ENCODE data around the gene ARHGEF28.

Gene ARHGEF28

GRCh38 chr5:73943397-73943796, 317.4 kb downstream of the ARHGEF28 start:
- H3K4me3 ChIP-seq (ENCODE audit: low read length) = no peak overlapping the region
- no peaks in the 10 kb centered on the region for H3K36me3 ChIP-seq (ENCODE audit: insufficient read depth, low read depth, low read length)
- no peaks in the 10 kb centered on the region for H3K4me1 ChIP-seq (ENCODE audit: insufficient read depth, low read length)
- H3K27ac ChIP-seq (ENCODE audit: low read length) = no peak overlapping the region
- no peak overlapping the region for H3K9ac ChIP-seq (ENCODE audit: low read depth, low read length)
- H3K9me3 ChIP-seq (ENCODE audit: insufficient read depth, low read depth, low read length) = no peaks in the 10 kb centered on the region; the same call in 1 of the 2 replicates
- no peaks in the 10 kb centered on the region for H3K27me3 ChIP-seq (ENCODE audit: insufficient read depth, low read length)

GRCh38 chr5:73944581-73944980, 318.6 kb downstream of the ARHGEF28 start:
- H3K9me3 ChIP-seq (ENCODE audit: insufficient read depth, low read depth, low read length) = no peaks in the 10 kb centered on the region; the same call in 1 of the 2 replicates
- H3K36me3 ChIP-seq (ENCODE audit: insufficient read depth, low read depth, low read length) = no peaks in the 10 kb centered on the region
- H3K4me3 ChIP-seq (ENCODE audit: low read length) = no peak overlapping the region
- no peaks in the 10 kb centered on the region for H3K4me1 ChIP-seq (ENCODE audit: insufficient read depth, low read length)
- no peak overlapping the region for H3K27ac ChIP-seq (ENCODE audit: low read length)
- H3K9ac ChIP-seq (ENCODE audit: low read depth, low read length) = no peak overlapping the region
- no peaks in the 10 kb centered on the region for H3K27me3 ChIP-seq (ENCODE audit: insufficient read depth, low read length)

GRCh38 chr5:73945505-73945904, 319.5 kb downstream of the ARHGEF28 start:
- no peaks in the 10 kb centered on the region for H3K27me3 ChIP-seq (ENCODE audit: insufficient read depth, low read length)
- H3K4me1 ChIP-seq (ENCODE audit: insufficient read depth, low read length) = no peaks in the 10 kb centered on the region
- no peaks in the 10 kb centered on the region for H3K36me3 ChIP-seq (ENCODE audit: insufficient read depth, low read depth, low read length)
- no peaks in the 10 kb centered on the region; the same call in 1 of the 2 replicates for H3K9me3 ChIP-seq (ENCODE audit: insufficient read depth, low read depth, low read length)
- no peak overlapping the region for H3K27ac ChIP-seq (ENCODE audit: low read length)
- no peak overlapping the region for H3K4me3 ChIP-seq (ENCODE audit: low read length)
- no peak overlapping the region for H3K9ac ChIP-seq (ENCODE audit: low read depth, low read length)

- Histone ChIP-seq H3K4me1 (ENCODE audit: insufficient read depth, low read length) (no peaks in the 10 kb centered on the region), H3K9ac (ENCODE audit: low read depth, low read length) (no peak overlapping the region), H3K4me3 (ENCODE audit: low read length) (no peak overlapping the region), H3K27ac (ENCODE audit: low read length) (no peak overlapping the region), H3K9me3 (ENCODE audit: insufficient read depth, low read depth, low read length) (no peaks in the 10 kb centered on the region; the same call in 1 of the 2 replicates), H3K27me3 (ENCODE audit: insufficient read depth, low read length) (no peaks in the 10 kb centered on the region), H3K36me3 (ENCODE audit: insufficient read depth, low read depth, low read length) (no peaks in the 10 kb centered on the region)
These were observed 320.3 kb downstream of the ARHGEF28 start for GRCh38 chr5:73946278-73946677.

GRCh38 chr5:73946919-73947602, 321.1 kb downstream of the ARHGEF28 start:
- H3K4me1 ChIP-seq (ENCODE audit: insufficient read depth, low read length) = no peaks in the 10 kb centered on the region
- no peak overlapping the region for H3K9ac ChIP-seq (ENCODE audit: low read depth, low read length)
- H3K4me3 ChIP-seq (ENCODE audit: low read length) = no peak overlapping the region
- H3K36me3 ChIP-seq (ENCODE audit: insufficient read depth, low read depth, low read length) = no peaks in the 10 kb centered on the region
- H3K27ac ChIP-seq (ENCODE audit: low read length) = no peak overlapping the region
- no peaks in the 10 kb centered on the region; the same call in 1 of the 2 replicates for H3K9me3 ChIP-seq (ENCODE audit: insufficient read depth, low read depth, low read length)
- no peaks in the 10 kb centered on the region for H3K27me3 ChIP-seq (ENCODE audit: insufficient read depth, low read length)

- no peak overlapping the region for H3K27ac ChIP-seq (ENCODE audit: low read length)
- no peak overlapping the region for H3K4me3 ChIP-seq (ENCODE audit: low read length)
- no peaks in the 10 kb centered on the region for H3K27me3 ChIP-seq (ENCODE audit: insufficient read depth, low read length)
- no peaks in the 10 kb centered on the region for H3K4me1 ChIP-seq (ENCODE audit: insufficient read depth, low read length)
- no peak overlapping the region for H3K9ac ChIP-seq (ENCODE audit: low read depth, low read length)
- no peaks in the 10 kb centered on the region for H3K36me3 ChIP-seq (ENCODE audit: insufficient read depth, low read depth, low read length)
- no peaks in the 10 kb centered on the region; the same call in 1 of the 2 replicates for H3K9me3 ChIP-seq (ENCODE audit: insufficient read depth, low read depth, low read length)
These were observed 322.1 kb downstream of the ARHGEF28 start for GRCh38 chr5:73947906-73948640.

- Histone ChIP-seq H3K36me3 (ENCODE audit: insufficient read depth, low read depth, low read length) (no peaks in the 10 kb centered on the region), H3K27me3 (ENCODE audit: insufficient read depth, low read length) (no peaks in the 10 kb centered on the region), H3K4me3 (ENCODE audit: low read length) (no peak overlapping the region), H3K9me3 (ENCODE audit: insufficient read depth, low read depth, low read length) (no peaks in the 10 kb centered on the region; the same call in 1 of the 2 replicates), H3K4me1 (ENCODE audit: insufficient read depth, low read length) (no peaks in the 10 kb centered on the region), H3K27ac (ENCODE audit: low read length) (no peak overlapping the region), H3K9ac (ENCODE audit: low read depth, low read length) (no peak overlapping the region)
These were observed 322.7 kb downstream of the ARHGEF28 start for GRCh38 chr5:73948720-73949119.

GRCh38 chr5:73950441-73950873, 324.5 kb downstream of the ARHGEF28 start:
- no peak overlapping the region for H3K27ac ChIP-seq (ENCODE audit: low read length)
- H3K27me3 ChIP-seq (ENCODE audit: insufficient read depth, low read length) = no peaks in the 10 kb centered on the region
- no peaks in the 10 kb centered on the region for H3K9me3 ChIP-seq (ENCODE audit: insufficient read depth, low read depth, low read length)
- no peaks in the 10 kb centered on the region for H3K36me3 ChIP-seq (ENCODE audit: insufficient read depth, low read depth, low read length)
- no peaks in the 10 kb centered on the region for H3K4me1 ChIP-seq (ENCODE audit: insufficient read depth, low read length)
- no peak overlapping the region for H3K4me3 ChIP-seq (ENCODE audit: low read length)
- H3K9ac ChIP-seq (ENCODE audit: low read depth, low read length) = no peak overlapping the region

GRCh38 chr5:73950912-73951430, 325.0 kb downstream of the ARHGEF28 start:
- Histone ChIP-seq H3K27ac (ENCODE audit: low read length) (no peak overlapping the region), H3K4me3 (ENCODE audit: low read length) (no peak overlapping the region), H3K36me3 (ENCODE audit: insufficient read depth, low read depth, low read length) (no peaks in the 10 kb centered on the region), H3K9ac (ENCODE audit: low read depth, low read length) (no peak overlapping the region), H3K27me3 (ENCODE audit: insufficient read depth, low read length) (no peaks in the 10 kb centered on the region), H3K9me3 (ENCODE audit: insufficient read depth, low read depth, low read length) (no peaks in the 10 kb centered on the region), H3K4me1 (ENCODE audit: insufficient read depth, low read length) (no peaks in the 10 kb centered on the region)

- Histone ChIP-seq H3K27me3 (ENCODE audit: insufficient read depth, low read length) (no peaks in the 10 kb centered on the region), H3K27ac (ENCODE audit: low read length) (no peak overlapping the region), H3K9ac (ENCODE audit: low read depth, low read length) (no peak overlapping the region), H3K36me3 (ENCODE audit: insufficient read depth, low read depth, low read length) (no peaks in the 10 kb centered on the region), H3K4me3 (ENCODE audit: low read length) (no peak overlapping the region), H3K4me1 (ENCODE audit: insufficient read depth, low read length) (no peaks in the 10 kb centered on the region), H3K9me3 (ENCODE audit: insufficient read depth, low read depth, low read length) (no peaks in the 10 kb centered on the region)
These were observed 326.9 kb downstream of the ARHGEF28 start for GRCh38 chr5:73952872-73953271.

- Histone ChIP-seq H3K9me3 (ENCODE audit: insufficient read depth, low read depth, low read length) (no peaks in the 10 kb centered on the region), H3K36me3 (ENCODE audit: insufficient read depth, low read depth, low read length) (no peaks in the 10 kb centered on the region), H3K4me3 (ENCODE audit: low read length) (no peak overlapping the region), H3K9ac (ENCODE audit: low read depth, low read length) (no peak overlapping the region), H3K27me3 (ENCODE audit: insufficient read depth, low read length) (no peaks in the 10 kb centered on the region), H3K27ac (ENCODE audit: low read length) (no peak overlapping the region), H3K4me1 (ENCODE audit: insufficient read depth, low read length) (no peaks in the 10 kb centered on the region)
These were observed 328.4 kb downstream of the ARHGEF28 start for GRCh38 chr5:73954381-73954780.
